CD4-positive, alpha-beta T cell treated with Interleukin-4 for 1 hour (primary cell): Measurements from ENCODE around the gene POMGNT1.
A peak's percentile ranks its signal among the peaks of the same experiment; 100 is the strongest.
"Not testable (repeated sequence)": the region's sequence is repeated elsewhere in the genome, so short reads cannot be mapped to it uniquely, and the experiment has no call there.

ENCODE experiments used
- DNase-seq, 2 donors: peaks; one replicate each; pipeline ENCODE4 v3.0.0-alpha.2; 2020 to 2022

Gene POMGNT1

GRCh38 chr1:46197964-46198811 lies at the start of gene POMGNT1:
Gene POMGNT1, minus strand, starts transcription at chr1:46198434. Its CDS starts 613 bp downstream, at chr1:46197821.
- peak; percentile 67 to 77 for DNase-seq

DNA sequence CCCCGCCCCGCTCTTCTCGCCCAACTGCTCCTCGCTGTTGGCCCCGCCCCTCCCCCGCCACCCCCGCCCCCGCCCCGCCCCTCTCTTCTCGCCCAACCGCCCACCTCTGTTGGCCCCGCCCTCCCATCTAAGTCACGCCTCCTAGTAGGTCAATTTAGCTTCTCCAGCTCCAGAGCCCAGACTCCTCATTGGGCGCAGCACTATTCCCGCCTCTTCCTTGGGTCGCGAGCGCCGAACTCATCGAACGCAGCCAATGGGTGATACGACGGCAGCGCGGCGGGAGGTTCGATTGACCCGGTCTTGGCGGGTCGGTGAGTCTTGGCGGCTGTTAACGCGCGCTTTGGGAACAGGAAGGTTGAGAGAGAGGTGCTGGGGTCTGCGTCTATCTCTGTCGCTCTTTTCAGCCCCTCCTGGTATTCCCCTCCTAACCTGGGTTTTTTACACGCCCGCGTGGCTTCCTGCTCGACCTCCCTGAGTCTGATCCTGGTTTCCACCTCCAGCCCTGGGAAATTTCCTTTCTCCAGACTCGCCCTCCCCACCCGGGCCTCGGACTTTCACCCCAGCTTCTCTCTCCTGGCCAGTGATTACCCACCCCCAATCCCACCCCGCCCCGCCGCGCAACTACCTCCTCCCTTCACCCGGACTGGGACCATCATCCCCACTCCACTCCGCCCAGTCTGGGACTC lies 49.3 kb upstream of the POMGNT1 start, which contains the start of gene RAD54L:
TSS of gene RAD54L (plus strand) at position 328 of the 686 bp plus-strand sequence. CDS start 643 bp downstream, outside the sequence.
- peak; percentile 98 for DNase-seq

DNA sequence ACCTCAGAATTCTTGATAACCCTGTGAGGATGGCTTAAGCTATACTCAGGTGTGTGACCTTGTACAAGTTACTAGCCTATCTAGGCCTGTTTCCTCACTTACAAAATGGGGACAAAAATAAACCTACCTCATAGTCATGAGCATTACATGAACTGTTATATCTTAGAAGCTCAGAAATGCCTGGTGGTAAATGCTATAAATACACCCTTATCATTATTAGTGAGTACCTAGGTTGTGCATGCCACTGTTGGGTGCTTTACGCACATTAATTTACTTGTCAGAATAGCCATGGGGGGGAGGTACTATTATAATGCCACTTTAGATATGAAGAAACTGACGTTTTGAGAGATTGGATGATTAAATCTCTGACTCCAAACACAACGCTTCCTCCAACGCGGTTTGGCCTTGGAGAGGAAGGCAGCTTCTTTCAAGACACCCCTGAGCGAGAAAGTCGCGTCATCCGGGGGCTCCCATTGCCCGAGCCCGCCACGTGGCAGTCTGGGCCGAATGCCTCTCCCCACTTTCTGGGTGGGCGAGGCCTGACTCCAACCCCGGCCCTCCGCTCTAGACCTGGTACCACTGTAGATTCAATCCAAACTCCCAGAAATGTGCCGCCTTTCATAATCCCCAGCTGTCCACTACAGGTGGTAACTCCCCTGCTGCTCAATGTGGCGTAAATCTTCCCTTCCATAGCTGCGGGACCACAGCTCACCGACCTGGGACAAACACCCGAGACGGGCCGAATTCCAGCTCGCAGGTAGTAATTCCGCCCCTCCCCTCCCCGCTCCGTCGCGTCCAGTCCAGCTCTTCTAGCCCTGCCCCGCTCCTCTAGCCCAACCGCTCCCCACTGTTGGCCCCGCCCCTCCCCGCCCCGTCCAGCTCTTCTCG lies 48.6 kb upstream of the POMGNT1 start:
- DNase-seq = peak in 1 of 2 donors; percentile 26

GRCh38 chr1:46246136-46246535 lies 47.9 kb upstream of the POMGNT1 start:
- not testable (repeated sequence) for DNase-seq

GRCh38 chr1:46244656-46245371 lies 46.6 kb upstream of the POMGNT1 start:
- DNase-seq = peak in 1 of 2 donors; percentile 50

DNA sequence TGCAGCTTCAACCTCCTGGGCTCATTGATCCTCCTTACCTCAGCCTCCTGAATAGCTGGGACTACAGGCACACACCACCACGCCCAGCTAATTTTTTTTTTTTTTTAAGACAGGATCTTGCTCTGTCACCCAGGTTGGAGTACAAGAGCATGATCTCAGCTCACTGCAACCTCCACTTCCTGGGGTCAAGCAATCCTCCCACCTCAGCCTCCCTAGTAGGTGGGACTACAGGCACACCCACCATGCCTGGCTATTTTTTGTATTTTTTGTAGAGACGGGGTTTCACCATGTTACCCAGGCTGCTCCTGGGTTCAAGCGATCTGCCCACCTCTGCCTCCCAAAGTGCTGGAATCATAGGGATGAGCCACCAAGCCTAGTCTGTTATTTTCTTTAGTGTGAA lies 45.6 kb upstream of the POMGNT1 start:
- DNase-seq = not testable (repeated sequence)

DNA sequence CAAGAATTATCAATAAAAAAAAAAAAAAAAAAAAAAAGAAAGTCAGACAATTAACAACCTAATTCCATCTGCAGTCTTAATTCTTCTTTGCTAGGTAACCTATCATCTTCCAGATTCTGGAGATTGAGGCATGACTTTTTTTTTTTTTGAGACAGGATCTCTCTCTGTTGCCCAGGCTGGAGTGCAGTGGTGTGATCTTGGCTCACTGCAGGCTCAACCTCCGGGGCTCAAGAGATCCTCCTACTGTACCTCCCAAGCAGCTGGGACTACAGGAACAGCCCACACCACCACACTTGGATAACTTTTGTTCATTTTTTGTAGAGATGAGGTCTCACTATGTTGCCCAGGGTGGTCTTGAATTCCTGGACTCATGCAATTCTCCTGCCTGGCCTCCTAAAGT lies 44.7 kb upstream of the POMGNT1 start:
- DNase-seq = no peak

- DNase-seq = not testable (repeated sequence)
Measured at GRCh38 chr1:46241733-46242132, 43.5 kb upstream of the POMGNT1 start.

DNA sequence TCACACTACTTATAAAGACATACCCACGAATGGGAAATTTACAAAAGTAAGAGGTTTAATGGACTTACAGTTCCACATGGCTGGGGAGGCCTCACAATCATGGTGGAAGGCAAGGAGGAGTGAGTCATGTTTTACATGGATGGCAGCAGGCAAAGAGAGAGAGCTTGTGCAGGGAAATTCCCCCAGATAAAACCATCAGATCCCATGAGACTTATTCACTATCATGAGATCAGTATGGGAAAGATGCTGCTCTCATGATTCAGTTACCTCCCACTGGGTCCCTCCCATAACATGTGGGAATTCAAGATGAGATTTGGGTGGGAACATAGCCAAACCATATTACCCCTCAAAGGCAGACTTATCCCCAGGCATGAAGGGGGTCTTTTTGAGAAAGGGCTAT lies 40.6 kb upstream of the POMGNT1 start:
- not testable (repeated sequence) for DNase-seq

DNA sequence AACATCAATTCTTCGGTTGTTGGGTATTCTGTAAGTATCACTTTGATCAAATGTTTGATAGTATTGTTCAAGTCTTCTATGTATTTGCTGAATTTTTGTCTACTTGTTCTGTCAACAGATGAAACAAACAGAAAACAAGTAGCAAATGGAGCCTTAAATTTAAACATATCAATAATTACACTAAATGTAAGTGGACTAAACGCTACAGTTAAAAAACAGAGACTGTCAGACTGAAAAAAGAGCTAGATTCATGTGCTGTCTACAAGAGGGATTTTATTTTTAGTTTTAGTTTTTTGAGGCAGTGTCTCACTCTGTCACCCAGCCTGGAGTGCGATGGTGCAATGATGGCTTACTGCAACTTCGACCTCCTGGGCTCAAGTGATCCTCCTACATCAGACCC lies 38.6 kb upstream of the POMGNT1 start:
- no peak for DNase-seq

- not testable (repeated sequence) for DNase-seq
Measured at GRCh38 chr1:46231231-46231630, 33.0 kb upstream of the POMGNT1 start.

DNA sequence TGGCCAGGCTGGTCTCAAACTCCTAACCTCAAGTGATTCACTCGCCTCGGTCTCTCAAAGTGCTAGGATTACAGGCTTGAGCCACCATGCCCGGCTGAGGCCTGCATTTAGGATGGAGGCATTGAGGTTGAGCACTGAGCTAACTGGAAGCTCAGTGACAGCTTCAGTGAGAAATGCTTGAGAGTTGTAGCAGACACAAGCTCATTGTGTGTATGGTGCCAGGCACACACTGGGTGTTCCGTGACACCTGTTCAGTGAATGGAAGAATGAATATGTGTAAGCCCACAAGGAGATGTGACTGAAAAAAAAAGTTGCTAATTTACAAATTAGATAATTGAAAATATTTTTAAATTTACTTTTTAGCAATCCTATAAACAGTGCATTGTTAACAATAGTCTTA lies 26.7 kb upstream of the POMGNT1 start:
- no peak for DNase-seq

DNA sequence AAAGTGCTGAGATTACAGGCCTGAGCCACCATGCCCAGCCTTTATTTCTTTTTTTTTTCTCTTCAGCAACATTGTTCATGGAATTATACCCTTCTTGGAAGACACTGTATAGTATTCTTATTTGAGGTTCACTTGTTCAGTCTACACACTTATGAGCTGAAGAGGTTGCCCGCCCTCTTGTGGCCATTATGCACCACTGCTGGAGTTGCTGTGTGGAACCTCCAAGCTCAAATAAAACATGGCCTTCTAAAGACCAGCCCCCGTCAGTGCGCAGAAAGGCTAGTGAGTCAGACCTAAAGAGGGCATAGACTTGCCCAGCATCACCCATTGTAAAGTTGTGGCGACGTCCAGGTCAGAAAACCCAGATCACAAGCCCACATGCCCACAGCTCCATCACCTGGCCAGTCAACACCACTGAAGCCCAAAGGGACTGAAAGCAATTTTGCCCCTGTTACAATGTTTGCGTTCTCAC lies 25.3 kb upstream of the POMGNT1 start:
- peak; percentile 59 to 67 for DNase-seq

- DNase-seq = not testable (repeated sequence)
Measured at GRCh38 chr1:46223055-46223454, 24.8 kb upstream of the POMGNT1 start.

DNA sequence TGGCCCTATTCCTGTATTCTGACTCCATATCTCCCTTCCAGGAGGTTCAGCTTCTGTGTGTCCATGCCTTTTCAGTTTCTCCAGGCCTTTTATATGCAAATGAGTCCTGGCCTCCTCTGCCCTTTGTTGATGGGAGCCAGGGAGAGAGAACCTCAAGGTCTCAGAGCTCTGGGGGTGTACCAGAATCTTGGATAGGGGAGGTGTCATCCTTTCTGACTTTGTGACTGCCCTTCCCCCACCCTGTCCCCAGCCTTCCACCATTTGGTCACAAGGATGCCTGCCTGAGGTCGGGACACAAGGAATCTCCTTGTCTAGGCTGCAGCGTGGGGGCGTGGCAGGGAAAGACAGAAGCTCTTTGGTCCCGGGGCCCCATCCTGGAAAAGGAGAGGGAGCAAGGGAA lies 23.5 kb upstream of the POMGNT1 start:
- DNase-seq = no peak

GRCh38 chr1:46220808-46221207 lies 22.6 kb upstream of the POMGNT1 start:
- no peak for DNase-seq

DNA sequence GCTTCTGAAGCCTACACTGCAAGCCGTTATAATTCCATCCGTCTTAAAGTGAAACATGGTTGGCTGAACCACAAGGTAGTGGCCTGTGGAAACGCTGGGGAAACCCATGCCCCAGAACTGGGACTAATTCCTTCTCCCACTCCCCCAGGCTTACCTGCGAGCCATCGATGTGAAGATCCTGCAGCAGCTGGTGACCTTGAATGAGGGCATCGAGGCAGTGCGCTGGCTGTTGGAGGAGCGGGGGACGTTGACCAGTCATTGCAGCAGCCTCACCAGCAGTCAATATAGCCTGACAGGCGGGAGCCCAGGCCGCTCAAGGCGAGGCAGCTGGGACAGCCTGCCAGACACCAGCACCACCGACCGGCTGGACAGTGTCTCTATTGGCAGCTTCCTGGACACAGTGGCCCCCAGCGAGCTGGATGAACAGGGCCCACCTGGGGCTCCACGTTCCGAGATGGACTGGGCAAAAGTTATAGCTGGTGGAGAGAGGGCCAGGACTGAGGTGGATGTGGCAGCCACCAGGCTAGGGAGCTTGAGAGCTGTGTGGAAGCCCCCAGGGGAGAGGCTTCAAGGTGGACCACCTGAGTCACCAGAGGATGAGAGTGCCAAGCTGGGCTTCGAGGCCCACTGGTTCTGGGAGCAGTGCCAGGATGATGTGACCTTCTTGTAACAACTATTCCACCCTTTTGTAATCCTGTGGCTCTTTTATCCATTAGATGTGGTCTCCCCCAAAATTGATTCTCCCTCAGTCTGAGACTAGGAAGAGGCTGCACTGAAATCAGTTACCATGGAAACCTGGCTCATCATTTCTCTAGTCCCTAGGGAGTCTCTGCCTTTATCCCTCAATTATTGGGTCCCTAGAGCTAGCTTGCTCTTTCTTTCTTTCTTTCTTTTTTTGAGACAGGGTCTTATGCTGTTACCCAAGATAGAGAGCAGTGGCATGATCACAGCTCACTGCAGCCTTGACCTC lies 21.6 kb upstream of the POMGNT1 start:
- DNase-seq = no peak

GRCh38 chr1:46218443-46218842 lies 20.2 kb upstream of the POMGNT1 start:
- no peak for DNase-seq

DNA sequence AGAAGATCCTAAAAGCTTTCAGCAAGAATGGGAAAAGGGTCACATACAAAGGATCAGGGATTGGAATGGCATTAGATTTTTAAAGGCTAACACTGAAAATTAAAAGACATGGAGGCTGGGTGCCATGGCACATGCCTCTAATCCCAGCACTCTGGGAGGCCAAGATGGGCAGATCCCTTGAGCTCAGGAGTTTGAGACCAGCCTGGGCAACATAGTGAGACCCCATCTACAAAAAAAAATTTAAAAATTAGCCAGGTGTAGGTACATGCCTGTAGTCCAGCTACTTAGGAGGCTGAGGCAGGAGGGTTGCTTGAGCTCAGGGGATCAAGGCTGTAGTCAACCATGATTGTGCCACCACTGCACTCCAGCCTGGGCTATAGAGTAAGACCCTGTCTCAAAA lies 17.3 kb upstream of the POMGNT1 start:
- no peak for DNase-seq

DNA sequence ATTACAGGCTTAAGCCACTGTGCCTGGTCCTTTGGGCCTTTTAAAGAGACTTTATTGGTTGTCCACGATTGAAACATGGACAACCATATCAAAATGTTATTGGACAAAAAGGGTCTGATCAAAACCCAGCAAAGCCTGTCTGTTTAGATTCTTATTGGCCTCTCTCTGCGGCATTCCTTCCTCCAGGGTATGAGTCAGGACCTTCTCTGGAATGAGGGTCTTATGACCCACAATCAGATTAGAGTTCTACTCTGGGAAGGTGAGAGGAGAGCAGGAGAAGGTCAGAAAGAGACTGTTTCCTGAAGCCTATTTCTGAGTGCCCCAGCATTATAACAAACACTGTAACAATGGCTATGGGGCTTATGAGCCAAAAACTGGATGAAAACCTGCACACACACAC lies 12.8 kb upstream of the POMGNT1 start:
- DNase-seq = no peak

DNA sequence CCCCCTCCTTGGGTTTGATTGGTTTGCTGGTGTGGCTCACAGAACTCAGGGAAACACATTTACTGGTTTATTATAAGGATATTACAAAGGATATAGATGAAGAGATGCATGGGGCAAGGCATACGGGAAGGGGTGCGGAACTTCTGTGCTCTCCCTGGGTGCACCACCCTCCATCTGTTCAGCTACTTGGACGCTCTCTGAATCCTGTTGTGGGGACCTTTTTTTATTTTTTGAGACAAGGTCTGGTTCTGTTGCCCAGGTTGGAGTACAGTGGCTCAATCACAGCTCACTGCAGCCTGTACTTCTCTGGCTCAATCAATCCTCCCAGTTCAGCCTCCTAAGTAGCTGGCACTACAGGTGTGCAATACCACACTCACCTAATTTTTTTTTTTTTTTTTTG lies 12.3 kb upstream of the POMGNT1 start:
- no peak for DNase-seq
